Pericardium fibroblast (primary cell): ENCODE results near the gene CAMK2N2. TPM values are rescaled to one million over a fixed set of nuclear protein-coding genes. Genes with fewer than 3 reads are reported as not detected.

Experiments
- total RNA-seq: library from RNA; depleted of rRNA; stranded (reverse); fragments of >200 nt; gene quantifications from 2 replicates; pipeline ENCODE4 v1.2.3, GENCODE V29; 2015

CAMK2N2 gene
- 0.12 TPM in 1 of 2 replicates, not detected in the other for total RNA-seq

DNA sequence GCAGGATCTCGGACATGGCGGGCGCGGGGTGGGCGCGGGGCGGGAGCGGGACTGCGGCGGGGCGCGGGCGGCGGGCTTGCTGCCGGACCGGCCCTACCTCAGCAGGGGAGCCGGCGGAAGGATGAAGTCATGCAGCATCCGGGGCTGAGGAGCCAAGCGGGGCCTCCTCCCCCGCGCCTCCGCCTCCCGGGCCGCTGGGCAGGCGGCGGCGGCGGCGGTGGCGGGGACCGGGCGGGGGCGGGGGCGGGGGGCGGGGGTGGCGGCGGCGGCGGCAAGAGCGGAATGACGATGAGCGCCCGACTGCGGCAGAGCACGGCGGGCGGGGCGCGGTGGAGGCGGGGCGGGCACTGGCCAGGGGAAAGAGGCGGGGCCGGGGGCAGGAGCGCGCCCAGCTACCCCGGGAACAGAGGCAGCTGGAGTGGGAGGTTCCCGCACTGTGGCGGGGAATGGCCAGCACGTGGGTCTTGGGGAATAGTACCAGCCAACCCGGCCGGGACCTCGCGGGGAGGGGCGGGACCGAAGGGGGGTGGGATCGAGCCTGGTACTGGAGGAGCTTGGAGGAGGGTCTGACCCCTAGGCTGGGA is at the start of gene CAMK2N2:
Gene CAMK2N2, minus strand, starts transcription at position 284 of the 584 bp plus-strand sequence. Its CDS starts 268 bp downstream, at position 16.

DNA sequence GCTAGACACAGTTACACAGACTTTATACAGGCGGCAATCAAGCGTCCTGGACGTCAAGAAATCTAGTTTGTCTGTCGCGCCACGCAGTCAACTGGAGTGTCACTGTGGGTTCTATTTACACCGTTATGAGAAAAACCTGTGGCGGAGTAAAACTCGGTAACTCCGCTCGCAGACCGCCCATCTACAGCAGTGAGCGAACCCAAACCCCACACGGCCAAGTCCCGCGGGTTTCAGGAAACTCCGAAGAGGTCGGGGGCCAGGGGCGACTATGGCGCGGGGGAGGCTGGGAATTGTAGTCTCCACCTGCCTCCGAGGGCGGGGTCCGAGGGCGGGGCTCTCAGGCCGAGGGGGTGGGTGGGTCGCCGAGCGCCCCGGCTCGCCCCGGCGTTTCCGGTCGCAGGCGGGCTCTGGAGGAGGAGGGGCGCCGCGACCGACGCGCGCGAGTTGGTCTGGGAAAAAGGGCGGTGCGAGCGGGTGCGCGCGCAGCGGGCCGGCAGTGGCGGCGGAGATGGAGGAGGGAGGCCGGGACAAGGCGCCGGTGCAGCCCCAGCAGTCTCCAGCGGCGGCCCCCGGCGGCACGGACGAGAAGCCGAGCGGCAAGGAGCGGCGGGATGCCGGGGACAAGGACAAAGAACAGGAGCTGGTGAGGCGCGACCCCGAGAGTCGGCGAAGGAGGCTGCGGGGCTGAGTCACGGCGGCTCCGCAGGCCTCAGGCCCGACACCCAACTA is 37.6 kb upstream of the CAMK2N2 start, which contains the start of gene PSMD2:
Gene PSMD2, plus strand, starts transcription at position 483 of the 729 bp plus-strand sequence. Its CDS starts 26 bp downstream, at position 509.

DNA sequence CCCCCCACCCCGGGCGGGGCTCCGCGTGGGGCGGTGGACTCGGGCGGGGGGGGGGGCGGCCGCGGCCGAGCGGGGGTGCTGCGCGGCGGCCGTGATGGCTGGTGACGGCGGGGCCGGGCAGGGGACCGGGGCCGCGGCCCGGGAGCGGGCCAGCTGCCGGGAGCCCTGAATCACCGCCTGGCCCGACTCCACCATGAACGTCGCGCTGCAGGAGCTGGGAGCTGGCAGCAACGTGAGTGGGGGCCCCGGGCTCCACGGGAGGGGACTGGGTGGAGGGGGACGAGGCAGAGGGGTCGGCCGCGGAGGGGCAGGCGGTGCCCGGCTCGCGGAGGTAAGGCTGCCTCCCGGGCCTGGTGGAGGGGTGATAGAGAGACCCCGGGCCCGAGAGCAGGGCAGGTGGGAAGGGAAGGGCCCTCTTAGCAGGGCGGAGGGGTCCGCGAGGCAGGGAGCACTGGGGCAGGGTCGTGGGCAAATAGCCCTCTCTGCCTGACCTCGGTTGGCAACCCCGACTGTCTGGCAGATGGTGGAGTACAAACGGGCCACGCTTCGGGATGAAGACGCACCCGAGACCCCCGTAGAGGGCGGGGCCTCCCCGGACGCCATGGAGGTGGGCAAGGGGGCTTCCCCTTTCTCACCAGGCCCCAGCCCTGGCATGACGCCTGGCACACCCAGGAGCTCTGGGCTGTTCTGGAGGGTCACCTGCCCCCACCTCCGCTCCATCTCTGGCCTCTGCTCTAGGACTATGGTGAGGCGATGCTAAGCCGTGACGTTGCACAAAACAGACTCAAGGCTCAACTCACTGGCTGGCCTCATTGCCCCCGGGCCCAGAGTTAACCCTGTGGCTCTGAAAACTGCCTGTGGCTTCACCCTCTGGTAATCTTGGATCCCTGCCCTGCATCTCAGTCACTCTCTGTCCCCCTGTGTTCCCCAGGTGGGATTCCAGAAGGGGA is 14.9 kb upstream of the CAMK2N2 start, which contains the start of gene ECE2:
Gene ECE2, plus strand, starts transcription at position 62 of the 950 bp plus-strand sequence. Its CDS starts 132 bp downstream, at position 194.

GRCh38 chr3:184249412-184250166 is 11.8 kb downstream of the CAMK2N2 start, which contains the start of gene EEF1AKMT4:
Gene EEF1AKMT4 (plus strand): TSS chr3:184249672. CDS start chr3:184249695, 23 bp downstream.

GRCh38 chr3:184248454-184249411 is 12.6 kb downstream of the CAMK2N2 start, which contains the start of gene ALG3:
Gene ALG3 (minus strand): TSS chr3:184248962. CDS start chr3:184248940, 22 bp downstream.

GRCh38 chr3:184229394-184230080 is 31.8 kb downstream of the CAMK2N2 start, which contains the start of gene VWA5B2:
Gene VWA5B2 (plus strand): TSS chr3:184229585. CDS start chr3:184230529, 944 bp downstream.

Other genes with a start within 250 kb of the CAMK2N2 start
- 7.0 and 16.4 TPM in 2 replicates for gene ABCC5, start 243.7 kb downstream of the CAMK2N2 start, total RNA-seq
- not detected in 2 replicates for gene HTR3D, start 229.8 kb downstream of the CAMK2N2 start, total RNA-seq
- not detected in 2 replicates for gene HTR3C, start 208.5 kb downstream of the CAMK2N2 start, total RNA-seq
- not detected in 2 replicates for gene HTR3E, start 164.5 kb downstream of the CAMK2N2 start, total RNA-seq
- 9.3 and 27.5 TPM in 2 replicates for gene EIF2B5, start 126.2 kb downstream of the CAMK2N2 start, total RNA-seq
- gene DVL3, start 106.2 kb downstream of the CAMK2N2 start, total RNA-seq = 51.8 and 57.9 TPM in 2 replicates
- 319 and 405 TPM in 2 replicates for gene AP2M1, start 86.7 kb downstream of the CAMK2N2 start, total RNA-seq
- 50.2 and 73.2 TPM in 2 replicates for gene ABCF3, start 75.4 kb downstream of the CAMK2N2 start, total RNA-seq
- gene VWA5B2, start 32.0 kb downstream of the CAMK2N2 start, total RNA-seq = not detected in 2 replicates
- 65.1 and 65.7 TPM in 2 replicates for gene ALG3, start 12.6 kb downstream of the CAMK2N2 start, total RNA-seq
- gene EEF1AKMT4, start 11.9 kb downstream of the CAMK2N2 start, total RNA-seq = 6.1 and 6.5 TPM in 2 replicates
- not detected in 2 replicates for gene ECE2, start 14.5 kb upstream of the CAMK2N2 start, total RNA-seq
- gene PSMD2, start 37.7 kb upstream of the CAMK2N2 start, total RNA-seq = 270 and 297 TPM in 2 replicates
- gene EIF4G1, start 53.1 kb upstream of the CAMK2N2 start, total RNA-seq = 231 and 272 TPM in 2 replicates
- 21.1 and 28.6 TPM in 2 replicates for gene FAM131A, start 76.0 kb upstream of the CAMK2N2 start, total RNA-seq
- 2.2 and 2.5 TPM in 2 replicates for gene CLCN2, start 100.1 kb upstream of the CAMK2N2 start, total RNA-seq
- gene POLR2H, start 100.2 kb upstream of the CAMK2N2 start, total RNA-seq = 53.4 and 88.9 TPM in 2 replicates
- not detected in 2 replicates for gene THPO, start 116.7 kb upstream of the CAMK2N2 start, total RNA-seq
- gene CHRD, start 118.5 kb upstream of the CAMK2N2 start, total RNA-seq = 1.5 and 5.1 TPM in 2 replicates